AG20443 (cell line): ENCODE results near the gene ARID1B.

ENCODE experiments used
- DNase-seq: peaks from one replicate; pipeline ENCODE4 v3.0.0; 2012; ENCODE audit warnings: low spot score, mixed read lengths

Gene ARID1B

DNA sequence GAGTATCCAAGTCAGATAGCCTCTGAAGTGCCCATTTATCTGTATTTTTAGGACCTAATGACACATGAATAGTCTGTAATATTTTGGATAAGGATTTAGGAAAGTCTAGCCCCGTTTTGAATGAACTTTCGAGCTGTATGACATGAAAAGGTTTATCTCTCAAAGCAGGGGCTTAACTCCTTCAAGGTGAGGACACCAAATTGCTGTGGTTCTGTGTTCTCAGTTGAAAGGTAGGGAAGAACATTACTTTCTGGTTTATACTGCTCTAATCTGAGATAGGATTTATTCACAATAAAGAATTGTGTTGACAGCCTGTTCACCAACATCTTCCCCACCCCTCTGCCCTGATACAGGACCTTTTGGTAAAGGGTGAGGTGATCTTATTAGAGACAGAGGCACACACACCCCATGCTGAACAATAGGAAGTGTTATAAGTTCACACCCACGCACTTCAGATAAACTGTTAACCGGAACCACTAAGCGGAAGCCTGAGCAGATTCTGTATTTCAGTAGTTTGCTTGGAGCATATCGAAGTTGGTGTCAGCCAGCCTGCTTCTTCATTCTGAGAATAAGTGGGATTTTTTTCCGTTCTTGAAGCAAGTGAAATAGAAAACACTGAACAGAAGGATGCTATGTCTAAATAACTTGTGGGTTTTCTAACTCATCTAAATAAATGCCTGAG, 322.9 kb downstream of the ARID1B start:
- no peak for DNase-seq

DNA sequence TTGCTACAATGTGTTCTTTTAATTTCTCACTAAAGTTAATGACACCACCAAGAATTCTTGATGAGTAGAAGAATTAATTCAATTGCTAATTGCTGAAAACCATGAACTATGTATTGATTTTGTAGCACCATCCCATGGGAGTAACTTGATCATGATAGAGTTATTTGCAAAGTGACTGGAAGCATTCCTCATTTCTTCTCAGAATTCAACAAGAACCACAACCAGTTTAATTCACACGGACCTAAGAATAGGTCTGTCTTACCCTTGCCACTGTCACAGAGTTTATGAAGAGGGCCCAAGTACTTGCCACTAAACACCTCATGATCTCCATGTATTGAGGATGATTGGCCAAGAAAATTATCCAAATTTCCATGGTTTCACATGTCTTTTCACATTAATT, 324.0 kb downstream of the ARID1B start:
- no peak for DNase-seq

DNA sequence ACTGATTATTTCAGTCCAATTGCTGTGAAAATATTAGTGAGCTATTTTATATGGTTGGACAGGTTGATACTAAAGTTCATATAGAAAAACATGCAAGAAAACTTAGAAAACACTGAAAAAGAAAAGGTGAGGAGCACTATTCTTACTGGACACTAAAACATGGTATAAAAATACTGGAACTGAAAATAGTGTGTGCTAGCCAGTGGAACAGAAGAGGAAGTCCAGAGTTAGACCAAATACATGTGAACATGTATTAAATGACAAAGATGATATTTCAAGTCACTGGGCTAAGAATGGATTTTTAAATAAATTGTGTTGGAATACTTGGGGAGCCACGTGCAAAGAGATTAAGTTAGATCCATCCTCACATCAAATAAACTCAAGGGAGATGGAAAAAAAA, 327.6 kb downstream of the ARID1B start:
- no peak for DNase-seq

DNA sequence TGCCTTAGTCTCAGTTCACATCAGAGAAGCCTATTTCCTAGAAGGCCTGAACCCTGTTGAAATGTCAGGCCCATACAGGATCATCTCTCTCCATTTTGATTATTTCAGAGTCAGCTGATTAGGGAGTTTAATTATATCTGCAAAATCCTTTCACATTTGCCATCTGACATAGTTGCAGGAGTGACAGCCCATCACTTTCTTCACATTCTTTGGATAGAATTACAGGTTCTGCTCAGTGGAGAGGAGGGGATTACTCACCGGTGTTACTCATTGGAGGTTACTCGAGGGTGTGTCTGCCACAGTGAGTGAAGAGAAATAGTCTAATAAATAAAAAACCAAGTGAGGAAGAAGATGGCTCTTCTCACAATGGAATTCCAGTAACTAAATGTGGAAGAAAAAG, 329.3 kb downstream of the ARID1B start:
- peak; percentile 55 for DNase-seq

DNA sequence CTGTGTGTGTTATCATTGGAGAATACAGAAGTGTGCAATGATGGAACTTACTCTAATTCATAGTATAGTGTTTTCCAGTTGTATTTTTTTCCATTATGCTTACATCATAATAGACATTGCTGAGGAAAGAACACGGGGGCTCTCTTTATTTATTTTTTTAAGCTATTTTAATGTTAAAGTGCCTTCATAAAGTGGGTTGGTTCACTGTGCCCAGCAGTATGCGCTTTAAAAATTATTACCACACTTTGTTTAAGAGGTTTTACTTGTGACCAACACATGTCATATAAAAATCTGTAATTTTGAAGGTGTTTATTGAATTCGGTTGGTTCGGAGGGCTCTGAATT, 330.4 kb downstream of the ARID1B start:
- DNase-seq = no peak

DNA sequence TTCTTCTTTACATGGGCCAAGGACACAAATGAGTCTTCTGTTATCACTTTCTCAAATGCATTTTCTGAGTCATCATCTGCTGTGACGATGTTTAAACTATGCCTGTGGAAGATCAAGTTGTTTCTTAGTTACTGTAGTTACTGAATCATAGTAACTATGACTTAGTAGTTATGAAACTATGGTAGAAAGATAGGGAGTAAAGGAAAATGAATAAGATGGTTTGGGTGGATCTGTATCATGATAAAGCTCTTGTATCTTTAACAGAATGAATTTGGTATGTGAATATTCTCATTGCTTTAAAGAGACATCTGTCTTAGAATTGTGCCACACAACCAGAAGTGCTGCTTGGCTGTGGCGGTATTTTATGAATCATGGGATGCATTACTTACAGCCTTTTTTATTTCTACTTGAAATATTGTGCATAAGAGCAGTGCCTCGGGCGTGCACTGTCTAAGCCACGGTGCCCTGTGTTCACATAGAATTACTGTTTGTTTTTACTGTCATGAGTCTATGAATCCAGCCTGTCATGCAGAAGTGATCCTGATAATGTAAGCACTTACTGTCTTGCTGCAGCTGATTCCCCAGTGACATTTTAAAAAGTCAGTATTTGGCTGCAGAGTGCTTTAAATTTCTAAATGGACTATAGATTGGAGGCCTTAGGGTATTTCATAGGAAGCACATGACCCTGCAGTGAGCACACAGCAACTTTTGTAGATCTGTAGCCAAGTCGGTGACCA, 330.9 kb downstream of the ARID1B start:
- peak; percentile 73 for DNase-seq

DNA sequence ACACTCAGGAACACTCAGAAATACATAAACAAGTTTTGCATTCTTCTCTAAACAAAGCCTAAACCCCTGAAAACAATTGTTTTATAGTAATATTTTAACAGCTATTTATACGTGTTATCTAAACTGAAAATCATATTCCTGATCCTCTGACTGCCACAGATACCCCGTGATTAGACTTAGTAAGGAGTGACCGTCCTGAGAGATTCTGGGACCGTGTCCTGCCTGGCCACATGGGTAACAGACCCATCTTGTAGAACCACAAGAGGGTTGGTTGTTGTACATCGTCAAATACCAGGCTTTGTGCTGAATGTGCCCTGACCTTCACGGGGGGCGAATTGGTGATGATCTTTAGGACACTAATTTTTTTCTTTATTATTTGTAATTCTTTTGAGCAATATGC, 331.7 kb downstream of the ARID1B start:
- DNase-seq = no peak

DNA sequence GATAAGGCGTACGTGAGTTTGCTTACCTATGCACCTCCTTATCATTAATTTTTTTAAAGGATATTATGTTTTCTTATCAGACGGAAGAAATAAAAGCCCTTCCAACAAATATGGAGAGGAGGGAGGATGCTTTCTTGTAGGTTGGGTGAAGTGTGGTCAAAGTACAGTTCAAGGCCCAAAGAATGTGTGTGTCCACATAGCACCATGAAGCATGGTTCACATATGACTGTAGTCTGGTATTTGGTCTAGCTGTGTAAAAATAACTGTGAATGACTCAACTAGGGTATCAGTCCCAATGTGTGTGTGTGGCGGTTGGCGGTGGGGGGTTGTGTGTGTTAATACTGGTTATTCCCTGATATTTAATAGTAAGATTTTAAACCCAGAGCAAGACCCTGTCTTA, 333.4 kb downstream of the ARID1B start:
- DNase-seq = no peak

DNA sequence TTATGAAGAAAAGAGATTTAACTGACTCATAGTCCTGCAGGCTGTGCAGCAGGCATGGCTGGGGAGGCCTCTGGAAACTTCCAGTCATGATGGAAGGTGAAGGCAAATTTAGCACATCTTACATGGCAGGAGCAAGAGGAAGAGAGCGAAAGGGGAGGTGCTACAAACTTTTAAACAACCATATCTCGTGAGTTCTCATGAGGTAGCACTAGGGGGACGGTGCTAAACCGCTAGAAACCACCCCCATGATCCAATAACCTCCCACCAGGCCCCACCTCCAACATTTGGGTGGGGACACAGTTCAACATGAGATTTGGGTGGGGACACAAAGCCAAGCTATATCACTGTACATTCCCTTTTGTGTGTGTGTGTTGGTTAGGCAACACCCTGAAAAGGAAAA, 336.2 kb downstream of the ARID1B start:
- DNase-seq = no peak

DNA sequence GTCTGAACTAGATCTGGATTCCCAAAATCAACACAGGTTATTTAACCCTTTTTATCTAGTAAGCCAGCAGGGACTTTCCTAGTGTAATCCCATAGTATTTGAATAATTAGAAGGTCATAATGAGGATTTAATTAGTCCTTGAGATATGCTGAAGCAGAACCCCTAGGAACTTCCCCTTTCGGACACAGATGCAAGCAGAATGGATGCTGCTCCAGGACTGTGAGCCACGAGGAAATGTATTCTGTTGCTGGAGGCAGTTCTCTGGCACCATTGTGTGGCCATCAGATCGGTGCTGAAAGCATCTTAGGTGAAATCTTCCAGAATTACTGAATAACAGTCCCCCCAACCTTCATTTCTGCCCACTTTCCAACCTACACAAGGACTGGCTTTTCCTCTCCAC, 339.2 kb downstream of the ARID1B start:
- DNase-seq = no peak

DNA sequence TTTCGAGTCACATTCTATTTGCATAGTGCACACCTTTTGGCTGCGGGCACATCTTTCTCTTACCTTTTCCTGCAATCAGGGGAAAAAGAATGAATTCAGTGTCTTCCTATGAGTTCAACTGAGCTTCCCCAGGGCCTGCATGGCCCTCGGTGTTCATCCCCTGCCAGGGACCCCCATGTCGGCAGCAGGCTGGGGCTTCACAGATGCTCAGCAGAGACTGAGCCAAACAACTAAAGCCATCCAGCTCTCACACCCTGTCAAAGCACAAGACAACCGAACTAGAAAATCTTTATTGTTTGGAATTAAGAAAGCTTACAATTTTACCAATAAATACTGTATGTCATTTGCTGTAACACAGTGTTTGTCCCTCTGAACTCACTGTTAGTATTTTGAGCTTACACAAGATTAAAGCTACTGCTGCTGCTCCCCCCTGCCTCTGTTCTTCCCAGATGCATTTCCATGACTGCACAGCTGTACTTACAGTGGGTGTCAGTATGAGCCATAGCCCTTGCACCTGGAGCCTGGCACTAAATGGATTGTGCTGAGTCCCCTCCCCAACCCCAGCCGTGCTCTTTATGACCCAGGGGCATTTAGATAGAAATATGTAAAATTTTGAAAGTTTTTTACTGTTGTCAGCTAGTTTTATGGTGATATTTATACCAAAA, 340.4 kb downstream of the ARID1B start:
- DNase-seq = no peak

DNA sequence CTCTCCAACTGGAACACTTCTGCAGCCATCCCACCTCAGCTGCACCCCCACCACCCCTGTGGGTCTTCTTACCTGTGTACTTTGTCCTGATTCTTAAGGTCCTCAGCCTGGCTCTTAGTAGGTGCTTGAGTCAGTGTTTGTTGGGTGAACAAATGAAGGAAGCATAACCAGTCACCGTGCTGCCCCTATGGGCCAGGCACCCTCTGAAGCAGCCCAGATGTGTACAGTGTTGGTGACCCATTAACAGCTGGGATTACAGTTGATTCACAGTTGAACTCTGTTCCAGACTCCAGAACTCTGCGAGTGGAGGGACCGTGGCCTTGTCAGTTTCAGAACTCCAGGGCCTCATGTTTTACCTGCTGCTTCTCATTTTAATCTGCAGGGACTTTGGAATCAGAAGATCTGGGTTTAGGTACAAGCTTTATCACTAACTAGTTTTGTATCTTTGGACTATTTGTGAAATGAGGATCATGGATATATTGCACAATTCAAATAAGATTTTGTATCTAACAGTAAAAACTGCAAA, 342.4 kb downstream of the ARID1B start:
- no peak for DNase-seq

DNA sequence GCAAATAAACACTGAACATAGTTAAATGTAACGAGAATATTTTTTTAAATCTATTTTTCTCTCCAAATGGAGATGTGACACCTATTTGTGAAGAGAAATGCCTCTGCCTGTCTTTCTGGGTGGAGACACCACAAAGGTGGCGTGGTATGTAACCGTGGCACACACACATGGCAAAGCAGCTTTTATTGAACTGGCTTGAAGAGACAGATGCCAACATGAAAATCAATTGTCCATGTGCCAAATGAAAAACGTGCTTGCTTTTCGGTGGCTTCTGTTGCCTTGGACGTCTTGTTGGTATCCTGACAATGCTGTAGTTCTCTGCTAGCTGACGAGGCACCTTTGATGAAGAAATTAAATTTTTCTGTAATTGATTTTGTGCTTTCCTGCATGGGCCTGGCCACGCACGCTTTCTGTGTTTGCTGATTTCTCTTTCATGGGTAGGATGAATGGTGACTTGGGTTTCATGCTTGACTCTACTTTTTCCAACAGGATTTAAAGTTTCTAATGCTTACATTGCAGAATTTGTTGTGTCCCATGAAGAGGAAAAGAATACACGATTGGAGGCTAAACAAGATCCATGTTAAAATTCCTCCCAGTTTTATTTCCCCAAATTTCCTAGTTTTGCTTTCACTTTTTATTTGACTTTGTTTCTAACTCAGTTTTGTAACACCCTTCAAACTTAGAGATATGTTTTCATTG, 343.5 kb downstream of the ARID1B start:
- no peak for DNase-seq

DNA sequence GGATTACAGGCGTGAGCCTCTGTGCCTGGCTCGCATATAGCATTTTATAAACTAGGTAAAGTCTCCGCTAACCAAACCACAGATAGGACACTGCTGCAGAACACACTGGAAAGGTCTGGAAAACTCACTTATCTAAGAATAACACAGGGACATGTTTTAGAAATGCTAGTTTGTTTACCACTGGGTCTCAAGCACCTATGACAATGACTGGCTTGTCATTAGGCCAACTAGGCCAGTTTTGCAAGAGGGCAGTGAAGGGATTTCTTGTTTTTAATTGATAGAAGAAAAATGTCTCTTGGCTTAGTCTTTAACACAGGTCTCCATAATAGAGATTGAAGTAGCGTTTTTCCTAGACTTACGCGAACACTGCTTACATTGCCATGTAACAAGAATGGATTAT, 344.7 kb downstream of the ARID1B start:
- DNase-seq = no peak

DNA sequence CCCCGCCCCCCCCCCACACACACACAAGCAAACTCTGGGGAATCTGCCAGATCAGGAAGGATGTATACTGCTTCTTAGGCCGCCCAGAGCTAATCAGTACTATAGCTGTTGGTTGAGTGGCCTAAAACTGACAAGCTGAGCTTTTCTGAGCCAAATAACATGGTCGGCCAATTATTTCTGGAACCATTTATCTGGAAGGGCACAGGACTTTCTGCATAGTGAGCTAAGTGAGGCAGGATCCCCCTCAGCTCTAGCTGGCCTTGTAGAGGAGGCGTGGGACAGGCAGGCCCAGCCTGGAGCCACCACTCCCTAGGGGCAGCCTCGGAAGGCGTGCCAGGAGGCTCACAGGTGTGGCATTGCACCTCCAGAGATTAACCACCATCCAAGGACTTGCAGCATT, 346.1 kb downstream of the ARID1B start:
- no peak for DNase-seq

DNA sequence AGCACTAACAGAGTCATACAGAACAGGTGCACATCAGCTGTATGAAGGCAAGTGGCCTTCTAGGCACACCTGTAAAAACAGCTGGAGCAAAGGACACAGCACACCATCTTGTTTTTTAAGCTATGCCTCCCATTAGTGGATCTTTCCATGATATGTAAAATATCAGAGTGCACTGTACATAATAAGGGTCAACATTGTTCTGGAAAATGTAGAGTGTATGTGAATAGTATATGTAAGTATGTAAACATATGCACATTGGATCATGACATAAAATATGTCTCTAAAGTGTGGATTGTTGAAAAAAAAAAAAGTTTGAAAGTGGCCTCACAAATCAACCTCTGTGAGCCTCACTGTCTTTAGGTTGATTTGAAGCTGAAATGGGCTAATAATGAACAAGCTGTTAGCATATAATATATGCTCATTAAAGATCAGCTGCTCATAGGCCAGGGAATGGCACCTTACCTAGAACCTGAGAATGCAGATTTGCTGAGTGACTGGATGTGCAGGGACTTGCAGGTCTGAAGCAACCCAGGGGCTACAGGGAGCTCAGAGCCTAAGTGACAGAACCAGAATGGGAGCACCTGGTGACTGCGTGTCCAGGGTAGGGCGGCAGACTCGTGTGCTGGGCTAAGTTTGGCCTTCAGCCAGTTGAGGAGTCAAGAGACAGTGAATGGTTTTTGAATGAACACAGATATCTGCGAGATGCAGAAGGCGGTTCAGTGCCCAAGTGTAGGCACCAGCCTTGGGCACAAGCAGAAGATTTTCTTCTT, 347.5 kb downstream of the ARID1B start:
- no peak for DNase-seq

DNA sequence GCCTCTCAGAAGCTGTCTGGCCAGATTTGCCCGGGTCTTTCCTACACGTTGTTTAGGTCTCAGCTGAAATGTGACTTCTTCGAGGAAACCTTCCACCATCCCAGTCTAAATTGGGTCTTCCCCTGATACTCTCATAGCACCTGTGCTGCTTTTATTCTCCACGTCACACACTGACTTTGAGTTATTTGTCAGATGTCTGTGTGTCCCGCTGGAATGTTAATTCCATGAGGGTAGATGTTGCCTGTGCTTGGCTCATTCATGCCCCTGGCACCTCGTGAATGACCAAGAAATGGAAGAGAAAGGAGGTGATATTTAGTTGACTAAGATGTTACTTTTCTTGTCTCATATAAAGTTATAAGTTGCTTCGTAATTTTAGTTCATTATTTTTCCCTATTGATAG, 348.4 kb downstream of the ARID1B start:
- DNase-seq = no peak

DNA sequence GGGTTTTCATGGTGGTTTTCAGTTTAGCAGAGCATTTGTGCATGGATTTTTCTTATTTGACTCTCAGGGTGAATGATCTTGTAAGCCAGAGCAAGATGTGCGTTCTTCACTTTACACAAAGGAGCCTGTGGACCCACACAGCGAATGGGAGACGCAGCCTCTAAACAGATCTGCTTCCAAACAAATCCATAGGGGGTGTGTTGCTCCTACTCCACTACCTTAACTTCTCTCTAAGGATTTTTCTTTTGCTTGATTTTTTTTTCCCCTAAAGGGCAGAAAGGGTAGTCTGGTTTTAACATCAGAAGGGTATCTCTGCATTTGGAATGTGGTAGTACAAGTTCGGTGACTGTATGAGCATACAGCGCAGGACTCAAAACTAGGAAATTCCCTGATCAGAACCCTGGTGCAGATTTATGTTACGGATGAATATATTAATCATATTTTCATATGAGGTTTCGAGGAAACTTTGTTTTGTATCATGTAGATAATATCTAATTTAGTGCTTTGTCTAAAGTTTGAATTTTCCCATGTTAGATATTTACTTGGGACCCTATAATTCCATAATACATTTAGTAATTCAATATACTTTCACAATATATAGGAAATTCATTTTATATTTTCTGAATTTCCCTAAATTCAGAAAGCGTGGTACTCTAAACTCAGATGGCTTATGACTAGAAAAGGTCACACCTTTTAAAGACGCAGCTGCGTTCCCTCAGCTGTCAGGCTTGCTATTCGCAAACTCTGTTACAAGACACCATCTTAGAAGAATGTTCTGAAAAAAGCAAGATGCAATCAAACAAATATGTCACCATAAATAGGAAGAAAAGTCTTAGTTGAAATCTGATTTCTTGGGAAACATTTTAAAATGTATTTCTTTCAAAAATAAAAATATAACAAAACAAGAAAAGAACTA, 349.3 kb downstream of the ARID1B start:
- DNase-seq = no peak

DNA sequence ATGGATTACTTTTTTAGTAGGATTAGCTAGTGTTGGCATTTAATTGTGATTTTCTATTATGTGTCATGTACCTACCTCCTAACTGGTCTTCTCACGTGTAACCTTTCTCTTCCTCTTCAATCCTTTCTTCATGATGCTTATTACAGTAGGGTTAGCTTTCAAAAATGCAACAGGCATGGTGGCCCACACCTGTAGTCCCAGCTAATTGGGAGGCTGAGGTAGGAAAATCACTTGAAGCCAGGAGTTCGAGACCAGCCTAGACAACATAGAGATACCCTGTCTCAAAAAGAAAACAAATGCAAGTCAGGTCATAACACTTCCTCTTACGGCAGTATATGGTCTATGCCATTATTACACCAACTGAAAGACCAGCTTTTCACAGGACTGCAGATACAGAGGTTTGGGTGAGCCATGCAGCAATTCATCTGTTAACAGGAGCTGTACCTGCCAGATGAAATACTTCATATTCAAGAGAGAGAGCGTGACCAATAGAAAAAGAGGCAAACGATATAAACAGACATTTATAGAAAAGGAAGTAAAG, 351.1 kb downstream of the ARID1B start:
- no peak for DNase-seq

DNA sequence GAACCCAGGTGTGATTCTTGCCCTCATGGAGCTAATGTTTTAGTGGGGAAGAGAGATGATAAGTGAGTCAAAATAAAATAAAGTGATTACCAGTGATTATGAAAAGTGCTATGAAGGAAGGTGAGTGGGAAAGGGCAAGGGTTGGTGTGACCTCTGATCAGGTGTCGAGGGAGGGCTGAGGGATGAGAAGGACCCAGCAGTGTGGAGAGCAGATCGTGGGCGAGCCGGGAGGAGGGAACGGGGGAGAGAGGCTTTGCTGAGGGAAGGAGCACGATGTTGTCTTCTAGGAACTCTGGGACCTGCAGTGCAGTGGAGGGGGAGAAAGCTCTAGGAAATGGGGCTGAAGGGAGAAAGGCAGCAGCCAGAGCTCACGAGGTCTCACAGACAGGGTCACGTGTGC, 354.1 kb downstream of the ARID1B start:
- no peak for DNase-seq

DNA sequence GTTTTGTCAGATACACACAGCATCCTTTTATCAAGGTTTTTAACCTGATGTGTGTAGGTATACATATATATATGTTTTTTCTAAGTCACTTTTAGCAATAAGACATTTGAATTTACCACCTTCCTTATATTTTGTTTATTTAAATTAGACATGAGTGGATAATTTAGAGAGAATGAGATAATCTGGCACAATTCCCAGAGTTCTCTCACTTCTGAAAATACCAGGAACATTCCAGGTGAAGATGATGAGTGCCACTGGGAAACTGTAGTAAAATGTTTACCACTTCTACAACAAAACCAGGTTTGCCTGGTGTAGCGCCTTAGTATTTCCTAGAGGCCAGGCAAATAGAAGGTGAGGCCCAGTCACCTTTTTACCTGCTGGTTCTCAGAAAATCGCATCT, 356.7 kb downstream of the ARID1B start:
- DNase-seq = no peak
